IMR-90 (cell line): ENCODE results near the gene RET. TPM values are rescaled to one million over a fixed set of nuclear protein-coding genes. Genes with fewer than 3 reads are reported as not detected.

Experiments used
- ATAC-seq: fragments of 200-7000 bp; cut with Tn5 transposase; 2 replicates; pipeline ENCODE4 v1.9.1; 2020; ENCODE audit warnings: low read depth, mild to moderate bottlenecking, moderate library complexity
- BruUV-seq: library from RNA; stranded (reverse); fragments of 400-500 nt; replicated peaks from 2 replicates; lab custom pipeline; 2021; lab: Mats Ljungman, UMichigan
- CTCF ChIA-PET: fragments of 300-600 bp; formaldehyde crosslinking; extraction: SDS; loops from one replicate; lab custom pipeline; 2021; ENCODE audit warnings: antibody characterized with exemption; lab: Yijun Ruan, JAX
- POLR2A ChIA-PET: fragments of 300-600 bp; sonication (Branson Sonifier 250); formaldehyde crosslinking; loops from one replicate; lab custom pipeline; 2022; ENCODE audit warnings: antibody characterized with exemption; ENCODE audit not compliant: unreplicated experiment; lab: Charles Lee
- DNase-seq: peaks from one replicate; pipeline ENCODE4 v3.0.0; 2013
- H2AFZ ChIP-seq: replicated peaks from 2 replicates; pipeline ENCODE3; 2013; ENCODE audit warnings: low read length, mild to moderate bottlenecking; ENCODE audit not compliant: poor library complexity
- H2AK5ac ChIP-seq: 2 replicates; pipeline ENCODE4 v1.6.1; 2013; ENCODE audit warnings: low read depth, low read length, inconsistent platforms
- H2AK9ac ChIP-seq: replicated peaks from 2 replicates; pipeline ENCODE3; 2013; ENCODE audit warnings: mild to moderate bottlenecking, low read depth, low read length, moderate library complexity; ENCODE audit not compliant: poor library complexity
- H2BK120ac ChIP-seq: 2 replicates; pipeline ENCODE4 v1.6.1; 2013; ENCODE audit warnings: low read depth, low read length, inconsistent platforms
- H2BK15ac ChIP-seq: 3 replicates; pipeline ENCODE4 v1.6.1; 2013; ENCODE audit warnings: low read depth, low read length, inconsistent platforms
- H2BK20ac ChIP-seq: 2 replicates; pipeline ENCODE4 v1.6.1; 2013; ENCODE audit warnings: low read depth, mild to moderate bottlenecking, inconsistent platforms, low read length, moderate library complexity
- H2BK5ac ChIP-seq: 2 replicates; pipeline ENCODE4 v1.6.1; 2013; ENCODE audit warnings: mild to moderate bottlenecking, low read depth, low read length, inconsistent platforms; ENCODE audit not compliant: poor library complexity, severe bottlenecking
- H3K14ac ChIP-seq: replicated peaks from 2 replicates; pipeline ENCODE4 v1.6.1; 2013; ENCODE audit warnings: low read depth, low read length, inconsistent platforms
- H3K18ac ChIP-seq: 2 replicates; pipeline ENCODE4 v1.6.1; 2013; ENCODE audit warnings: low read depth, low read length, control low read depth
- H3K23ac ChIP-seq: 2 replicates; pipeline ENCODE4 v1.6.1; 2013; ENCODE audit warnings: low read depth, low read length, inconsistent platforms
- H3K27ac ChIP-seq: 2 replicates; pipeline ENCODE4 v1.5.1; 2013; ENCODE audit warnings: mild to moderate bottlenecking, control low read depth, low read length; ENCODE audit not compliant: insufficient read depth
- H3K27me3 ChIP-seq: 2 replicates; pipeline ENCODE4 v1.6.1; 2013; ENCODE audit warnings: low read length; ENCODE audit not compliant: control insufficient read depth, insufficient read depth
- H3K36me3 ChIP-seq: 2 replicates; pipeline ENCODE4 v1.6.1; 2013; ENCODE audit warnings: low read length, mixed read lengths; ENCODE audit not compliant: control insufficient read depth, insufficient read depth
- H3K4ac ChIP-seq: 2 replicates; pipeline ENCODE4 v1.6.1; 2013; ENCODE audit warnings: low read depth, low read length, inconsistent platforms
- H3K4me1 ChIP-seq: 2 replicates; pipeline ENCODE4 v1.6.1; 2013; ENCODE audit warnings: low read length, mixed read lengths; ENCODE audit not compliant: control insufficient read depth, insufficient read depth
- H3K4me2 ChIP-seq: 2 replicates; pipeline ENCODE4 v1.6.1; 2013; ENCODE audit warnings: low read depth, mild to moderate bottlenecking, control low read depth, low read length, moderate library complexity
- H3K4me3 ChIP-seq: 2 replicates; pipeline ENCODE4 v1.5.1; 2013; ENCODE audit warnings: low read depth, mild to moderate bottlenecking, control low read depth, low read length, moderate library complexity; ENCODE audit not compliant: insufficient read depth
- H3K56ac ChIP-seq: 2 replicates; pipeline ENCODE4 v1.6.1; 2013; ENCODE audit warnings: low read length, inconsistent platforms; ENCODE audit not compliant: insufficient read depth; ENCODE audit errors: extremely low read depth
- H3K79me1 ChIP-seq, 2 experiments: 2 replicates each; pipeline ENCODE4 v1.6.1; 2013; ENCODE audit warnings: low read length in 2 of 2, inconsistent platforms in 1 of 2, low read depth in 1 of 2
- H3K9ac ChIP-seq: 2 replicates; pipeline ENCODE4 v1.6.1; 2013; ENCODE audit warnings: low read depth, low read length, control low read depth
- H3K9me1 ChIP-seq: 2 replicates; pipeline ENCODE4 v1.6.1; 2013; ENCODE audit warnings: low read length, inconsistent platforms; ENCODE audit not compliant: insufficient read depth
- H3K9me3 ChIP-seq: 2 replicates; pipeline ENCODE4 v1.6.1; 2013; ENCODE audit warnings: low read length; ENCODE audit not compliant: control insufficient read depth, insufficient read depth
- H4K20me1 ChIP-seq: 2 replicates; pipeline ENCODE4 v1.6.1; 2013; ENCODE audit warnings: low read length, inconsistent platforms; ENCODE audit not compliant: insufficient read depth
- H4K5ac ChIP-seq: 2 replicates; pipeline ENCODE4 v1.6.1; 2013; ENCODE audit warnings: mild to moderate bottlenecking, low read depth, low read length, control low read depth
- H4K8ac ChIP-seq, 2 experiments: 2 replicates each; pipeline ENCODE4 v1.6.1; 2013; ENCODE audit warnings: low read depth in 2 of 2, low read length in 2 of 2, control low read depth in 1 of 2, inconsistent platforms in 1 of 2
- H4K91ac ChIP-seq: 2 replicates; pipeline ENCODE4 v1.6.1; 2013; ENCODE audit warnings: low read depth, low read length, inconsistent platforms; ENCODE audit not compliant: insufficient read depth
- BHLHE40 ChIP-seq: fragments of 150-350 bp; IDR thresholded peaks from 2 replicates; pipeline ENCODE4 v1.6.1; 2016; ENCODE audit warnings: mild to moderate bottlenecking, low read depth, low read length
- CEBPB ChIP-seq: IDR thresholded peaks from 2 replicates; pipeline ENCODE4 v1.6.1; 2012; ENCODE audit warnings: low read depth, low read length, improper control_type of control experiment
- CHD1 ChIP-seq: IDR thresholded peaks from 2 replicates; pipeline ENCODE4 v1.6.1; 2012; ENCODE audit warnings: low read depth, low read length, improper control_type of control experiment
- ELK1 ChIP-seq: fragments of 150-350 bp; IDR thresholded peaks from 2 replicates; pipeline ENCODE4 v1.6.1; 2016; ENCODE audit warnings: low read depth, mild to moderate bottlenecking, low read length, moderate library complexity, borderline replicate concordance
- FOS ChIP-seq: fragments of 150-350 bp; IDR thresholded peaks from 2 replicates; pipeline ENCODE4 v1.6.1; 2016; ENCODE audit warnings: low read depth, low read length
- MAFK ChIP-seq: IDR thresholded peaks from 2 replicates; pipeline ENCODE4 v1.6.1; 2012; ENCODE audit warnings: low read depth, low read length, improper control_type of control experiment
- MAZ ChIP-seq: IDR thresholded peaks from 2 replicates; pipeline ENCODE4 v1.6.1; 2012; ENCODE audit warnings: low read depth, mild to moderate bottlenecking, low read length, improper control_type of control experiment, moderate library complexity, borderline replicate concordance
- MXI1 ChIP-seq: IDR thresholded peaks from 2 replicates; pipeline ENCODE4 v1.6.1; 2012; ENCODE audit warnings: low read depth, mild to moderate bottlenecking, low read length, moderate library complexity, borderline replicate concordance
- NFE2L2 ChIP-seq: fragments of 150-350 bp; IDR thresholded peaks from 2 replicates; pipeline ENCODE4 v1.6.1; 2016; ENCODE audit warnings: low read depth, mild to moderate bottlenecking, low read length
- POLR2A ChIP-seq: IDR thresholded peaks from 2 replicates; pipeline ENCODE4 v1.6.1; 2012; ENCODE audit warnings: mild to moderate bottlenecking, low read depth, low read length
- RAD21 ChIP-seq: IDR thresholded peaks from 2 replicates; pipeline ENCODE4 v1.6.1; 2012; ENCODE audit warnings: low read length, improper control_type of control experiment
- RCOR1 ChIP-seq: IDR thresholded peaks from 2 replicates; pipeline ENCODE4 v1.6.1; 2012; ENCODE audit warnings: mild to moderate bottlenecking, low read length, improper control_type of control experiment; ENCODE audit not compliant: insufficient replicate concordance
- RFX5 ChIP-seq: IDR thresholded peaks from 2 replicates; pipeline ENCODE4 v1.8.0; 2012; ENCODE audit warnings: low read depth, mild to moderate bottlenecking, low read length, moderate library complexity
- SMC3 ChIP-seq: fragments of 150-350 bp; IDR thresholded peaks from 2 replicates; pipeline ENCODE4 v1.6.1; 2016; ENCODE audit warnings: low read depth, mild to moderate bottlenecking, antibody characterized with exemption, low read length, moderate library complexity
- USF2 ChIP-seq: fragments of 150-350 bp; IDR thresholded peaks from 2 replicates; pipeline ENCODE4 v1.6.1; 2017; ENCODE audit warnings: mild to moderate bottlenecking, antibody characterized with exemption, low read length, low read depth
- WGBS, 2 experiments: methylation state at CpG; one replicate each; pipeline versions ENCODE4 v1.1.5 to v1.1.7; 2013; ENCODE audit warnings: missing lambda C conversion rate in 2 of 2; ENCODE audit not compliant: insufficient read length in 1 of 2; ENCODE audit errors: extremely low coverage in 2 of 2; 5-methylcytosine and 5-hydroxymethylcytosine counted together
- dilution Hi-C: fragments of 300-500 bp; cut with HindIII; formaldehyde crosslinking; loops from one replicate; pipeline ENCODE4 v1.14.3; 2018; ENCODE audit warnings: low sequenced_read_pairs; ENCODE audit not compliant: unreplicated experiment
- in situ Hi-C: fragments of 300-500 bp; cut with MboI; formaldehyde crosslinking; loops from 3 replicates; pipeline ENCODE4 v1.14.3; 2019; ENCODE audit warnings: low sequenced_read_pairs, inconsistent platforms, mixed read lengths
- intact Hi-C: fragments of 100-400 bp; cut with micrococcal nuclease; formaldehyde crosslinking; loops from 2 replicates; pipeline ENCODE4 v1.10.0; 2022
- polyA plus RNA-seq, 3 experiments: library from polyadenylated mRNA; depleted of rRNA; stranded (reverse); fragments of >200 nt; gene quantifications; 2 replicates each; pipeline ENCODE4 v1.2.3, GENCODE V29; 2012; ENCODE audit warnings: low replicate concordance in 1 of 3
- total RNA-seq: library from RNA; depleted of rRNA; stranded (reverse); fragments of >200 nt; gene quantifications from 2 replicates; pipeline ENCODE4 v1.2.3, GENCODE V29; 2012
- TF ChIP-seq, protein P1 (sequence below): conservative IDR thresholded peaks from 2 replicates; pipeline ENCODE4 v1.5.1; 2012; ENCODE audit warnings: mild to moderate bottlenecking, low read depth, low read length, improper control_type of control experiment

Gene RET
- total and polyA plus RNA-seq, 2 of the 4 experiments (the other 2 are of a cell fraction), result 0.10 to 0.18 TPM

GRCh38 chr10:43047288-43047970, 29.4 kb upstream of the RET start:
- intact Hi-C loops (no loop called here), dilution Hi-C loops (no loop called here), in situ Hi-C loops (no loop called here)
- POLR2A ChIA-PET, result no interaction called here
- Histone ChIP-seq H3K23ac (no peak overlapping the region), H2BK15ac (no peak overlapping the region), H2BK120ac (no peak overlapping the region), H3K56ac (no peak overlapping the region), H2AK9ac (no peak overlapping the region), H3K9ac (no peak overlapping the region), H2AFZ (no peak overlapping the region), H2BK5ac (no peak overlapping the region), H3K79me1 (no peaks in the 10 kb centered on the region), H3K18ac (no peak overlapping the region), H4K91ac (no peak overlapping the region), H4K5ac (no peak overlapping the region), H3K27me3 (no peaks in the 10 kb centered on the region; the same call in none of the 2 replicates), H3K9me1 (no peaks in the 10 kb centered on the region), H4K8ac (no peak overlapping the region), H4K20me1 (no peaks in the 10 kb centered on the region), H3K9me3 (no peaks in the 10 kb centered on the region), H3K4me2 (no peak overlapping the region), H3K4ac (no peak overlapping the region), H3K4me3 (no peak overlapping the region), H3K4me1 (peaks cover 2% of the 10 kb centered on the region; the same call in 1 of the 2 replicates), H3K36me3 (no peaks in the 10 kb centered on the region), H3K14ac (no peak overlapping the region), H2BK20ac (no peak overlapping the region), H3K27ac (no peak overlapping the region), H2AK5ac (no peak overlapping the region)
- BruUV-seq, result no TSS peak
- whole genome bisulfite sequencing, 2 experiments, result no CpG with 5 or more reads among the region's 8 CpGs
- CTCF ChIA-PET, result no interaction called here
- no peak for ATAC-seq
- no peak for TF ChIP-seq RFX5
- no peak for TF ChIP-seq MAFK
- TF ChIP-seq SMC3, result no peak
- TF ChIP-seq POLR2A, result no peak
- TF ChIP-seq CEBPB, result no peak
- TF ChIP-seq RCOR1, result no peak
- TF ChIP-seq ELK1, result no peak
- TF ChIP-seq RAD21, result no peak
- no peak for TF ChIP-seq MAZ
- TF ChIP-seq MXI1, result no peak
- TF ChIP-seq CHD1, result no peak
- TF ChIP-seq FOS, result no peak
- no peak for TF ChIP-seq BHLHE40
- no peak for TF ChIP-seq NFE2L2
- TF ChIP-seq USF2, result no peak
- TF ChIP-seq, protein P1, sequence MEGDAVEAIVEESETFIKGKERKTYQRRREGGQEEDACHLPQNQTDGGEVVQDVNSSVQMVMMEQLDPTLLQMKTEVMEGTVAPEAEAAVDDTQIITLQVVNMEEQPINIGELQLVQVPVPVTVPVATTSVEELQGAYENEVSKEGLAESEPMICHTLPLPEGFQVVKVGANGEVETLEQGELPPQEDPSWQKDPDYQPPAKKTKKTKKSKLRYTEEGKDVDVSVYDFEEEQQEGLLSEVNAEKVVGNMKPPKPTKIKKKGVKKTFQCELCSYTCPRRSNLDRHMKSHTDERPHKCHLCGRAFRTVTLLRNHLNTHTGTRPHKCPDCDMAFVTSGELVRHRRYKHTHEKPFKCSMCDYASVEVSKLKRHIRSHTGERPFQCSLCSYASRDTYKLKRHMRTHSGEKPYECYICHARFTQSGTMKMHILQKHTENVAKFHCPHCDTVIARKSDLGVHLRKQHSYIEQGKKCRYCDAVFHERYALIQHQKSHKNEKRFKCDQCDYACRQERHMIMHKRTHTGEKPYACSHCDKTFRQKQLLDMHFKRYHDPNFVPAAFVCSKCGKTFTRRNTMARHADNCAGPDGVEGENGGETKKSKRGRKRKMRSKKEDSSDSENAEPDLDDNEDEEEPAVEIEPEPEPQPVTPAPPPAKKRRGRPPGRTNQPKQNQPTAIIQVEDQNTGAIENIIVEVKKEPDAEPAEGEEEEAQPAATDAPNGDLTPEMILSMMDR, result no peak
- DNase-seq, result no peak
